GM06990 (cell line): Measurements from ENCODE around the gene FBLN2.
"Not testable (repeated sequence)": the region's sequence is repeated elsewhere in the genome, so short reads cannot be mapped to it uniquely, and the experiment has no call there.

ENCODE experiments used
- DNase-seq: peaks from one replicate; pipeline ENCODE4 v3.0.0-alpha.2; 2011; ENCODE audit not compliant: insufficient read length; ENCODE audit errors: extremely low read depth
- H3K27me3 ChIP-seq: replicated peaks from 2 replicates; pipeline ENCODE4 v1.6.0; 2011; ENCODE audit warnings: low read length; ENCODE audit not compliant: control insufficient read depth, insufficient read depth
- H3K36me3 ChIP-seq: 2 replicates; pipeline ENCODE4 v1.5.1; 2011; ENCODE audit warnings: low read length; ENCODE audit not compliant: control insufficient read depth, insufficient read depth
- H3K4me3 ChIP-seq: replicated peaks from 2 replicates; pipeline ENCODE4 v1.5.1; 2011; ENCODE audit warnings: low read depth, mild to moderate bottlenecking, control low read depth, low read length
- TF ChIP-seq, protein P1 (sequence below): IDR thresholded peaks from 2 replicates; pipeline ENCODE4 v1.5.1; 2011; ENCODE audit warnings: low read length, control low read depth, mild to moderate bottlenecking, inconsistent platforms; ENCODE audit not compliant: insufficient read depth, poor library complexity, severe bottlenecking

FBLN2 gene

DNA sequence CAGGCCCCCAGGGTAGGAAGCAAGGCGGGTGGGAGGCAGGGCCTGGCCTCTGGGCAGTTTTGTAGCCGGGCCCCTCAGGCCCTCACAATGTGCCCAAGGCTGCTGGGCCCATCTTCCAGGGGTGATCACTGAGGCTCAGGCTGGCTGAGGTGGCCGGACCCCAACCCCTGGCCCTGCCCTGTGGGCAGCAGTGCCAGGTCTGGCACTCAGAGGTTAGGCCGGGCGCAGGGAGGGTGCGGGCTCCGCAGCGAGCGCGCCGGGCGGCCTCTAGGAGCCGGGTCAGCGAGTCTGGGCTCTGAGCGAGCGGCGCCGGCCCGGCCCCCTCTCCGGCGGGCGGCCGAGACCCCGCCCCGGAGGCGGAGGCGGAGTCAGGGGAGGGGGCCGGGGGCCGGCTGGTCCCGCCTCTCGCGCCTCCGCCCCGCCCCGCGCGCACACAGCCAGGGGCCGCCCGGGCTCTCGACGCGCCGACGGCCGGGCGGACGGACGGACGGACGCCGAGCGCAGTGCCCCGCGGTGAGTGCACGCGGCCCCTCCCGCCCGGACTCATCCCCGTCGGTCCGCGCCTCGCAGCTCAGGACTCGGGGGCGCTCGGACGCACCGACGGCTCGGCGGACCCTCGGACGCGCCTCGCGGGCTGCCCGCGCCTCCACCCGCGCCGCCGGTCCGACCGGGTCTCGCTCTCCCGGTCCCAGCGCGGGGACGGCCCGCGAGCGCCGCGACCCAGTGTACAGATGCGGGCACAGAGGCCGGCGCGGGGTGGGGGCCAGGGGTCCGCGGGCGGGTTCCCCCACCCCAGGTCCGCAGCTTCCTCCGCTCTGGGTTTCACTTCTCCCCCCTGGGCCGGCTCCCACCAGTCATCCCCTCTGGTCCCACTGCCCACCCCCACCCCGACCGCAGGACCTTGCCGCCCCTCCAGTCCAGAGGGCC lies at the start of gene FBLN2:
FBLN2 (plus strand) TSS at position 430 of the 927 bp plus-strand sequence. CDS start 21,231 bp downstream, outside the sequence.
- TF ChIP-seq, protein P1, sequence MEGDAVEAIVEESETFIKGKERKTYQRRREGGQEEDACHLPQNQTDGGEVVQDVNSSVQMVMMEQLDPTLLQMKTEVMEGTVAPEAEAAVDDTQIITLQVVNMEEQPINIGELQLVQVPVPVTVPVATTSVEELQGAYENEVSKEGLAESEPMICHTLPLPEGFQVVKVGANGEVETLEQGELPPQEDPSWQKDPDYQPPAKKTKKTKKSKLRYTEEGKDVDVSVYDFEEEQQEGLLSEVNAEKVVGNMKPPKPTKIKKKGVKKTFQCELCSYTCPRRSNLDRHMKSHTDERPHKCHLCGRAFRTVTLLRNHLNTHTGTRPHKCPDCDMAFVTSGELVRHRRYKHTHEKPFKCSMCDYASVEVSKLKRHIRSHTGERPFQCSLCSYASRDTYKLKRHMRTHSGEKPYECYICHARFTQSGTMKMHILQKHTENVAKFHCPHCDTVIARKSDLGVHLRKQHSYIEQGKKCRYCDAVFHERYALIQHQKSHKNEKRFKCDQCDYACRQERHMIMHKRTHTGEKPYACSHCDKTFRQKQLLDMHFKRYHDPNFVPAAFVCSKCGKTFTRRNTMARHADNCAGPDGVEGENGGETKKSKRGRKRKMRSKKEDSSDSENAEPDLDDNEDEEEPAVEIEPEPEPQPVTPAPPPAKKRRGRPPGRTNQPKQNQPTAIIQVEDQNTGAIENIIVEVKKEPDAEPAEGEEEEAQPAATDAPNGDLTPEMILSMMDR, result no peak
- Histone ChIP-seq H3K27me3 (peaks cover 2% of the 10 kb centered on the region), H3K36me3 (no peaks in the 10 kb centered on the region), H3K4me3 (no peak within 1 kb of the TSS)
- no peak for DNase-seq

DNA sequence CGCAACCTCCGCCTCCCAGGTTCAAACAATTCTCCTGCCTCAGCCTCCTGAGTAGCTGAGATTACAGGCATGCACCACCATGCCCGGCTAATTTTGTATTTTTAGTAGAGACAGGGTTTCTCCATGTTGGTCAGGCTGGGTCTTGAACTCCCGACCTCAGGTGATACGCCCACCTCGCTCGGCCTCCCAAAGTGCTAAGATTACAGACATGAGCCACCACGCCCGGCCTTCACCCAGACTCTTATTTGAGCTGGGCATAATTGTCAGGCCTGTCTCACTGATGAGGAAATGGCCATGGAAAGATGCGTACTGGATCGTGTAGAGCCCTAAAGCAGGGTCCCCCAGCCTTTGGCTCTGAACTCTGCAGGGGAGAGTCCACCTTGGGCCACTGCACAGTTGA lies 49.7 kb upstream of the FBLN2 start:
- not testable (repeated sequence) for H3K27me3 ChIP-seq, DNase-seq, H3K36me3 ChIP-seq, H3K4me3 ChIP-seq

DNA sequence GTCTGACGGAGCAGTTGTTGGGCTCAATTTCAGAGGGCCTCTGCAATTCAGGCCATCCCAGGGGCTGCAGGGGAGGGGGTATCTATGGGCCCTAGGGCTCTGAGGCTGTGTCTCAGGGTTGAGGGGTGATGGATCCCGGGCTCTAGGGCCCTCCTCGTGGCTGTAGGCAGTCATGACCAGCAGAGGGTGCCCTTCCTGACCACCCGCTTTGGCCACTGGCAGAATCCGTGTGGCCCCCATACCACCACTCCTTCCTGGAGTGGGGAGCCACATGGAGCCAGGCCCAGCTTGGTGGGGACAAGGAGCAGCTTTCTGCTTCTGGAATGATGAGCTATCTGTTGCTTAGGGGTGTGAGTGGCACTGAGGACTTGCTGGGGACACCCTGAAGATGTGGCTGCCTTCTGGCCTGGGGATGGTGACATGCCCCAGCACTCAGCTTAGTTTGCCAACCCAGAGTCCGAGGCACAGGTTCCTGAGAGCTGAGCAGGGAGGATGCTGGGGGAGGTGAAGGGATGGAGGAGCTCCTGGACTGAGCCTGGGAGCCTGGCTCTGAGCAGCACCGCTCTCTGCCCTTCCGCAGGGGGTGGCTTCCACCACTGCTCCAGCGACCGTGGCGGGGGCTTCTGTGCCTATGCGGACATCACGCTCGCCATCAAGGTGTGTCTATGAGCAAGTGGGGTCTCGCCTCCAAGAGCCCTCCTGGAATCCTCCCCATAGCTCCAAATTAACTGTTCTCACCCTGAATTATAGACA lies 48.6 kb upstream of the FBLN2 start:
- no peak for DNase-seq
- Histone ChIP-seq H3K27me3 (no peaks in the 10 kb centered on the region; the same call in 1 of the 2 replicates), H3K36me3 (no peaks in the 10 kb centered on the region), H3K4me3 (no peak overlapping the region)
- TF ChIP-seq, protein P1, result peak; percentile 64

DNA sequence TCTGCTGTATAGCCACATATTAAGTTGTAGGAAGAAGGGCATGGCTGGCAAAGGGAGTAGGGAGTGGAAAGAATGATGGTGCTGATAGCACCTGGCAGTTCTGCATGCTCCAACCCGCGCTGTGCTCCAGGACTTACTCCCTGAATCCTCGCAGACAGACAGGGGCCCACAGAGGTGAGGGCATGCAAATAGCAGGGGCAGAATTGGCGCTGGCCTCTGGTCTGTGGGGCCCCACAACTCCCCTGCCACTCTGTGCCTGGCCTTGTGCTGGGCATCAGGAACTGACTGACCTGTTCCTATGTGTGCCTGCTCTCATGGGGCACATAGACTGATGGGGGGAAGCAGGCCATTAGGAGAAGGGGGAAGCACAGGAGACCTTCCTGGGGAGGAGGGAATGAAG lies 47.9 kb upstream of the FBLN2 start:
- Histone ChIP-seq H3K36me3 (no peaks in the 10 kb centered on the region), H3K4me3 (no peak overlapping the region), H3K27me3 (no peaks in the 10 kb centered on the region; the same call in 1 of the 2 replicates)
- TF ChIP-seq, protein P1, result no peak
- DNase-seq, result no peak

DNA sequence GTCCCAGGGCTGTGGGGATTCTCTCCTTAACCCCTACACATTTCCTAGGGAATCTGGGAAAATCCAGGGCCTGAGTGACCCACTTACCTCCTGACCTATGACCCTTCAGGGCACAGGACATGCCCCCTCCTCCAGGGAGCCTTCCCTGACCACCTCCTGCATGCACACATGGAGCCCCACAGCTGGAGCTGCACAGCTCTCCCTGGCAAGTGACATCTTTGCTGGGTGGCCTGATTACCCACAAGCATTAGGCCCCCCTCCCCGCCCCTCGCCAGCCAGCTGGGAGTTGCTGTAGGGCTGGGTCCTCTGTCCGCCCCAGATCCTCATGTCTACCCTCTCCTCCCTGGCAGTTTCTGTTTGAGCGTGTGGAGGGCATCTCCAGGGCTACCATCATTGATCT lies 47.4 kb upstream of the FBLN2 start:
- H3K27me3 ChIP-seq, result no peaks in the 10 kb centered on the region; the same call in 1 of the 2 replicates
- H3K4me3 ChIP-seq, result no peak overlapping the region
- H3K36me3 ChIP-seq, result no peaks in the 10 kb centered on the region
- TF ChIP-seq, protein P1, result no peak
- DNase-seq, result no peak
